Measurements from ENCODE around the gene B4GALT1.

DNA sequence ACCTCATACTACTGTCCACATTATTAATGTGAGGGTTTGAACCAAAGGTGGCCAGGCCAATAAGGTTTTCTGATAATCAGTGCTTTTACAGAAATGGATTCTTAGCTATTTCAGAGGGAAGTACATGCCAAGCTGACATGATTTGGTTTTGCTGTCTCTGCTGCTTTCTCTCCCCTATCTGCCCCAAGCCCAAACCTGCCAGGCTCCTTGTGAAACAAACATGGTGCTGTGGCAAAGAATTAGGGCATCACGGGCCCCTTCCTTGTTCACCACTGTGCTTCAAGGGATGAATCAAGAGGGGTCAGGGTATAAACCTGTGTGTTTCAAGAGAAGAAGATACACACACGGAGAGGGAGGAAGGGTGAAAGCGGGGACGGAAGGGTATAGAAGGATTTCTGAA lies 49.3 kb downstream of the B4GALT1 start:
- no peak for TF ChIP-seq POLR2AphosphoS5 (IDR thresholded peaks at IDR 0.05; ENCODE audit: low read depth, low read length)
- no peak for TF ChIP-seq REST (IDR thresholded peaks at IDR 0.05; ENCODE audit: insufficient read depth in 1 of 2, low read depth in 2 of 2, low read length in 2 of 2)
- no peak for TF ChIP-seq TAF1 (IDR thresholded peaks at IDR 0.05; ENCODE audit: borderline replicate concordance, insufficient read depth, low read length)
- no peak for TF ChIP-seq SIN3A (IDR thresholded peaks at IDR 0.05; ENCODE audit: borderline replicate concordance, insufficient read depth, low read length)
- TF ChIP-seq FOXP2 (optimal IDR thresholded peaks at IDR 0.05; ENCODE audit: borderline replicate concordance, extremely low read depth, extremely low read length, insufficient read depth): no peak

All from PFSK-1 (cell line).